T-helper 1 cell treated with Interleukin-12 subunit alpha and Interleukin-12 subunit beta and Interleukin-4 antibody, amounts not matched to agents 30 ng/mL and 1 ng/mL, for 36 hours (primary cell): ENCODE results near the gene FRK. TPM values are rescaled to one million over a fixed set of nuclear protein-coding genes. Genes with fewer than 3 reads are reported as not detected.
"Not testable (repeated sequence)": the region's sequence is repeated elsewhere in the genome, so short reads cannot be mapped to it uniquely, and the experiment has no call there.

Experiments
- intact Hi-C: fragments of 100-400 bp; cut with micrococcal nuclease; formaldehyde crosslinking; loops from one replicate; pipeline ENCODE4 v1.15.1; 2024
- total RNA-seq: library from RNA; stranded (reverse); gene quantifications from 2 replicates; pipeline ENCODE4 v1.2.3, GENCODE V29; 2022

The FRK gene
- total RNA-seq, 1 donor from 2014 or later, result 0.02 TPM

DNA sequence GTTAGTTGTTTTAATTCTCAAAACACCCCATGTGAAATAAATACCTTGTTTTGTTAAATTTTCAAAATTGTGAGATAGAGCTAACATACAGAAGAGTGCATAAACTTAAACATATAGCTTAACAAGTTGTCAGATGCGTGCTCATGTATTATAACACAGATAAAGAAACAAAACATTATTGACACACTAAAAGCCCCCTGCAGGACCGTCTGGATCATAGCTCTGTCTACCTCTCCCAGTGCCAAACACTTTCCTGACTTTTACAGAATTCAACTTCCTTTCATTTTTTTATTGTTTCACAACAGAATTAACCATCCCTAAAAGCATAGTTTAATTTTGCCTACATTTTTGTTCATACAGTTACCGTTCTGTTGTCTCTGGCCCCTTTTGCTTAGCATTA lies 17.8 kb upstream of the FRK start:
- intact Hi-C loops, result no loop called here

DNA sequence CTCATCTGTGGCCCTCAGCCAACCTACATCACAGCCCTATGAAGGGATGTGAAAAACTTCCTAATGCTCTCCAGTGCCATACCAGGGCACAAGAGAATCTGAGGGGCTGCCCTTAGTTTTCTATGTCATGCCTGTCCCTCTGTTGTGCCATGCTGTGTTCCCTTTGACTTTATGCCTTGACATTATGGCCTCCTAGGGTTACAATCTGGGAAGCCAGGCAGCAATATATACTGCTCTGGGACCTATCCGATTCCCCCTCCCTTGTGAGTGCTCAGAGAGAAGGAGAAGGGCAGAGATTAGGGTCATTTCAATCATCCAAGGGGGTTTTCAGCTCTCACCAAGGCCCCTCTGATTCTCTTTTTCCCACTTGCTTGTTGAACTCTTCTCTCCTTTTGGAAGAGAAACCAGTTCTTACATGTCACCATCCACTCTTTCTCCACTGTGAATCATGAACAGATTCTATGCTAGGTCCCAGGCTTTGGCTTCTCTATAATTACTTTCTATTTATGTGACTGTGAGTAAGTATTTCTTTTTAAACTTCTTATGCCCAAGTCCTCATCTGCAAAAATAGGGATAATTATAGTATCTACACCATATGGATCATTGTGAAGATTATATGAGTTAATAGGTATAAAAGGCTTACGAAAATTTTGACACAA lies 14.2 kb upstream of the FRK start:
- intact Hi-C loops, result no loop called here

DNA sequence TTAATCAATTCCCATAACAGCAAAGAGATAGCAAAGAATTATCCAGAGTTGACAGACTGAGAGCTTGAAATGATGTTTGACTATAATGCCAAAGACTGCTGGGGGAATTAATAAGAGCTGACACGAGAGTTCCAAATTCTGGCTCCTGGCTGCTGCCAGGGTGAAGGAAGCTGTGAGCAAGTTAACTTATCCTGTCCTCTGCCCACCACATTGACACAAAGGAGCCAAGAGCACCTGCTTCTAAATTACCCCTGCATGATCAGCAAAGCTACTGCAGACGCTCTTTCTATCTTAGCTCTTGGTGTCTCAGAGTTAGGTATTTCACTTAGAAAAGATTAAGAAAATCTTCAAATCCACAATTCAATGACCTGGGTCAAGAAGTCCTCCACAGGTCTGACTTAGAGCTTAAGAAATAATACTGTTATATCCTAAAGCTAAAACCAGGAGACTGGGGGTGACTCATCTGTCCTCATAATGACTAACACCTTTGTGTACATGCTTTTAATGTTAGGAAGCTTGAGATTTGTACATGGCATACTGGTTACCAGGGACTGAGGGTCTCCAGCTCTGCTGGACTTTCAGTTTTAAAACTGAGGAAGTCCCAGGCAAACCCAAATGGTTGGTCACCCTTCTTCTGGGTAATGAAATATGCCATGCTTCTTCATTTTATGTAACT lies 13.2 kb upstream of the FRK start:
- intact Hi-C loops, result no loop called here

DNA sequence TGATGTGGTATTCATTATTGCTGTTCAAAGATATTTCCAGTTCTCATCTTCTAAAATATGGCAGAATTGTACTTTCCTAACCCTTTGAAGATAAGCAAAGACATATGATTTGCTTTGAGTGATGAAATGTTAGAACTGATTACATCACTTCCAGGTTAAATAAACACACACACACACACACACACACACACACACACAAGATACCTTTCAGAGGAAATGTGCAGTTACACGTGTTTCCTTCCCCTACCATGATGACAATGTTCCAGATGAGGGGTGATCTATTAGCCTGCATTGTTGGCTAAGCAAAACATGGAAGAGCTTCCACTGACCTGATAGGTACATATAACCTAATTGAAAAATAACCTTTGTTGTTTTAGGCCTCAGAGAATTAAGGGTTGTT lies 11.7 kb upstream of the FRK start:
- intact Hi-C loops, result no loop called here

DNA sequence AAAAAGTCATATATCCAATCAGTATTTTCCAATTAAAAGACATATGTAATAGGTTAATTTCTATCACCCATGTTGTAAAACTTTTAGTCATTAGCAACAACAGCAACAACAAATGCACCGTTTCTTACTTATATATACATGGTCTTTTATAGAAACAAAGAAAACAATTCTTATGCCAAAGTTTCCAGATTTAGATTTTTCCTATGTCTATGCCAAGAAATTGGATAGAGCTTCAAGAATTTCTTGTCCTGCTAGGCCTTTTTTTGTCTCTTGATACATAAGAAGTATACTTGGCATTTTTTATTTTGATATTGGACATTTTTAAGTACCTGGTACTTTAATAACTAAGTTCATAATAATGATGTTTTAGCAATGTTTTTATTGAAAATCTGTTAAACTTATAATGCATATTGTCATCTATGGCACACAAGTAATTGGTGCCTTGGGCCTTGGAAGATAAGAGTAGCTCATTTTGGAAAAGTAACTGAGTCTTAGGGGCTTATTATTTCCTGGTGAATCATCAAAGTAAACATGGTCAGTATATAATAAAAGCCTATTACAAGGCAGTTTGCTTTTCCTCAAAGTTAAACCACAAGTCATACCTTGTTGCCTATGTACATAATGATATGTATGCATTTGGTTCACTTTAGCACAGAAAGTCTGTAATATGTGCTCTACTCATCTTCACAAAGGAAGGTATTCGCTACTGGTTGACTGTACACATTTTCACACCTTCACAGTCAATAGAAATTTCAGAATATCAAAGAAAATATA lies 10.1 kb upstream of the FRK start:
- intact Hi-C loops, result no loop called here

DNA sequence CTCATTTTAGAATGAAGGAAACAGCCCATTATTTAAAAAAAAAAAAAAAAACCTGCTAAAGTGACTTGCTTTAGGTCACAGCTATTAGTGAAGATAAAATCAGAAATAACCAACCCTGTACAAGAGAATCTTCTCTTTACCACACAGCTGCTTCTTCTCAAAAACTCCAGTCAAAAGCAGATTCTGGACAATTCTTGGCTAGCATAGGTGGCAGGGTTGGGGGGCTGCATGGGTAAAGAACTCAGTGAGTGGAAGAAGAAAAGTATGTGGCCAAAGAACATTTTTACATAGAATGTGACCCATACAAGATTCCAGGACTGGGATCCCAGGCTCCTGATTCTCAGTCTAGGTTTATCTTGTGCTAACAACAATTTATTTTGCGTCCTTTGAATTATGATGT lies 9.4 kb upstream of the FRK start:
- intact Hi-C loops, result no loop called here

DNA sequence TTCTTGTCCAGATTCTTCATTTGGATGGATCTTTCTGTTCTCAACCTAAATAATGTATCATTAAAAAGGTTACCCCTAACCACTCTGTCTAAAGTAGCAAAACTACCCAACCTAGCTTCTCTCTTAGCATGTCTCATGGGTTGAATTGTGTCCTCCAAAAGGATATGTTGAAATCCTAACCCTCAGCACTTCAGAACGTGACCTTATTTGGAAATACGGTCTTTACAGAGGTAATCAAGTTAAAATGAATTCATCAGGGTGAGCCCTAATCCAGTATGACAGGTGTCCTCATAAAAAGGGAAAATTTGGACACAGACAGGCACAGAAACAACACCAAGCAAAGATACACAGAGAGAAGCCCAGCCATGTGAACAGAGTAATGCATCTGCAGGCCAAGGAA lies 6.1 kb upstream of the FRK start:
- intact Hi-C loops, result no loop called here

DNA sequence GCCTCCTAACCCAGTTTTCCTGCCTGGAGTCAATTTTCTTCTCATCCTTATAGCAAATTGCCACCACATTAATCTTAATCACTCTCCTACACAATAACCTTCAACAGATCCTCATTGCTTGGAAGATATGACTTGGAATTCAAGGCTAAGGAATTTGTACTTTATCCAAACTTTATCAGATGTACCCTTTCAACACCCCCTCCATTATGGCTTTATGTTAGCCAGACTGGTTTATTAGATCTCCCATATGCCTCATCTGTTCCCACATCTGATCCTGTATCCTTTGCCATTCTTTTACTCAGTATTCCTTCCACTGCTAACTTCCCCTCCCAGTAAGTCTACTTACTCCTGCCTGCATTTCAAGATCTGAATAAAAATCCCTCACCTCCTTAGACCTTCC lies 4.0 kb upstream of the FRK start:
- intact Hi-C loops, result no loop called here

DNA sequence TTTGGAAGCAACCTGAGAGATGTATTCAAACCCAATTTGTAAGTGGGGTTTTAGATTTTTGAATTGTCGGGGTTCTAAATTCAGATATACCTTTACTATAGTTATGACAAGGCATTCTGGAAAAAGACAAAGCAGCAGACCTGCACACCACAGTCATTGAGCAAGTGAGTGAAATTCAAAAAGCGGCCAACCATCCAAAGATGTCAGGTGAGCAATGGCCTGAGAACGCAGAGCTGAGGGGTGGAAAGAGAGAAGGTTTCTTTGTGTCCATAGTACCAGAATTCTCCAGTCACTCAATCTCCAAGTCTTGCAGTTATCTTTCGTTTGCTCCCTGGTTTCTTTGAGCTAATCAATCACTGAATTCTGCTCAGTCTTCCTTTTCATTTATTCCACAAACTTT lies 1.8 kb upstream of the FRK start:
- intact Hi-C loops, result no loop called here

DNA sequence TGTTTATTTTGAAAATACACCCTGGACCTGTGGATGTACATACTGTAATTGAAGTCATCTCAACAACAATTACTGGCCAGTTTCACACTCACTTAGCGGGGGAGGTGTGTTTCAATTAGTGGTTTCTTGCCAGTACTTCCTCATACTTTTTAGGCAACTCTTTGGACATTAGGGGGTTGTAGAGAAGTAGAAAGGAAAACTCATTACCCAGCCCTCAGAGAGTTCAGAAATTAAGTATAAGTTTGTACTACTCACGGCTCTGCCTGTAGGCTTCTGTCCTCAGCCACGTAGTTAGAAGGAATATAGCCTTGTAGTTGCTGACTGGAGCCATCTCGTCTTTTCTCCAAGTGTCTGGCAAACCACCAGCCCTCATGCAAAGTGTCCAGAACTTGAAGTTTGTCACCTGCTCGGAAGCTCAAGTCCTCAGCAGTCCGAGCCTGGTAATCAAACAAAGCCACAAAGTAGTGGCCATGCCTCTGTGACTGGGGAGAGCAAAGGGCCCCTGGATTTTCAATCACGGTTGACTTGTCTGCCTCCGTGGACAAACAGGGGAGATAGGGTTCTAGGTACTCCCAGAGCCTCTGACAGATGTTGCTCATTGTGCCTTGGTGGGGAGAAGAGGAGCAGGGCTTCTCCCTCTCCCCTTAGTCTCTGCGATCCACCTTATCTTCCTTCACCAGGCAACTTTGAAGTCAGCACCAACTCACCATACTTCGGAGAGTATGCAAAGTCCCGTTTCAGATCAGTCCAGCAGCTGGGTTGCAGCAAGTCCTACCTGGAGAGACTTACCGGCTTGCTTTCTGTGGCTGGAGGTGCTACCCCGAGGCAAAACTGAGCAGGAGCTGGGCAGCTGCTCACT lies 749 bp downstream of the FRK start:
- intact Hi-C loops, result no loop called here

DNA sequence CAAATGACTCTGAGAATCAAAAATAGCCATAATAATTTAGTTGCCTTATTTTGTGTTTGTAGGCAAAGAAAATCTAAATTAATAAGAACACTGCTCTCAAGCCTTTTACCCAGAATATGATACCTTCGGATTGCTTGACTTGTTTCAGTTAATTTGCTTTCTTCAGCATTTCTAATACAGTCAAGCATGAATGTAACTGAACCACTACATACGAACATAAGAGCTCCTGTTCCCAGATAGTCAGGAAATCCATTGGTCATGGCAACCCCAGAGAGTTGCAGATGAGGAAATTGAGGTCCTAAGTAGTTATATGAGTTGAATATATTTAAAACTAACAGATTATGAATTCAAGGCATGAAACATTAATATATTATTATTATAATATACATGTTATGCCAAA lies 2.9 kb downstream of the FRK start:
- intact Hi-C loops, result no loop called here

DNA sequence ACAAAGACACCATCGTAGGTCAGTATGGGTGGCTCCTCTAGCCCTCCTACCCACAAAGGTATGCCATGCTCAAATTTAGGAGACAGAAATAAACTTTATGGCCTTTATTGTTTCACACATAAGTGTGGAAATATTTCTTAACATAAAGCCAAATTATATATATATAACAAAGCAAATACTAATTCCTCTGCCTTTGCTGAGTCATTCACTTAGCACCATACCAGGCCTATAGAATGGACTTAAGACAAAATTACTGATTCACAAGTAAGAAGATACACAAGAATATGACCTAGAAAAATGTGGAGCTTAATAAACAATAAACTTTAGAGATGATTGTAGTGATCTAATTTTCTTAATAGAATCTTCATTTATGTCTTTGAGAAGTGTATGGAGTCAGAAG lies 5.2 kb downstream of the FRK start:
- intact Hi-C loops, result no loop called here

DNA sequence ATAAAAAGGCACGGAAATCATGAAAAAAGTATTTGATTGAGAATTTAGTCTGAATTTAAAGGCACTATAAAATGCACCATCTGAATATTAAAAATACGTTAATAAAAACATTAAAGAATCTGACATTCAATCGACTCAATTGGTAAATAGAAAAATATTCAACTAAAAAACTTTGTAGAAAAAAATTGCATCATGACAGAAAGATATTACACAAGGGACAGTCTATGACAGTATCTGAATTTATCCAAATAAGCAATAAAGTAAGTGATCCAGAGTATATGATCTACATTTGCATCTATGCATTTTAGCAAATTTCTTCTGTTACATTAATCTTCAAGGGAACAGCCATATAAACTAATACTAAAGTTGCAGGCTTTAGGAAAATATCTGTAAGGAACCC lies 9.4 kb downstream of the FRK start:
- intact Hi-C loops, result no loop called here

DNA sequence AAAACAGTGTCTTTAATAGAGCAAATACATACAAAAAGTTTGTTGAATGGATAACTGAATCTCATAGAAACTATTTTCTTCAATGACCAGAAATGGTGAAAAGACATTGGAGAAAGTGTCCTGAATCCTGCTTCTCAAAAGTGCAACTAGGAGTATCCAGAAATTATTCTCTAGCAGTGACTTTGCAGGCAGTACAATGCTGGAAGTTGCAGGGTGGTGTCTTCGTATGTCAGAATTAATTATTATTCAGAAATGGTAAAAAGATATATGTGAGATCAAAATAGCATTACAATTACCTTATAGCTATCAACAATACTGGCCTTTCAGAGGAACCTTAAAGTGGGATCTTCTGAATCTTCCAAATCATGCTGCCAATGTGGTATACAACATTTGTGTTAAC lies 10.0 kb downstream of the FRK start:
- intact Hi-C loops, result no loop called here

DNA sequence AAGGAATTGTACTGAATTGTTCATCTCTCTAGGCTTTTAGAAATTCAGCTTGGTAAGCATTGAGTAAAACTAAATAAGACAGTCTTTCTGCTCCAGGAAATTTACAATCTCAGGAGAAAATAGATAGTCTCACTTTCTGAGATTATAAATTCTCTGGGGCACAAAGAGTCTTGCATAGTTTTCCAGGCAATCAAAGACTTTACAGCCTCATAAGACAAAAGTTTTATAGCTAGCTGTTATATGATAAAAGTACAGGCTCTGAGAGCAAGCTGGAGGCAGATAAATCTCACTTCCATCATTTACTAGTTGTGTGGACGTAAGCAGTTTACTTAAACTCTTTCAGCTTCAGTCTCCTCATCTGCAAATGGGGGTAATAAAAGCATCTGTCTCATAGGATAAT lies 11.4 kb downstream of the FRK start:
- intact Hi-C loops, result no loop called here

DNA sequence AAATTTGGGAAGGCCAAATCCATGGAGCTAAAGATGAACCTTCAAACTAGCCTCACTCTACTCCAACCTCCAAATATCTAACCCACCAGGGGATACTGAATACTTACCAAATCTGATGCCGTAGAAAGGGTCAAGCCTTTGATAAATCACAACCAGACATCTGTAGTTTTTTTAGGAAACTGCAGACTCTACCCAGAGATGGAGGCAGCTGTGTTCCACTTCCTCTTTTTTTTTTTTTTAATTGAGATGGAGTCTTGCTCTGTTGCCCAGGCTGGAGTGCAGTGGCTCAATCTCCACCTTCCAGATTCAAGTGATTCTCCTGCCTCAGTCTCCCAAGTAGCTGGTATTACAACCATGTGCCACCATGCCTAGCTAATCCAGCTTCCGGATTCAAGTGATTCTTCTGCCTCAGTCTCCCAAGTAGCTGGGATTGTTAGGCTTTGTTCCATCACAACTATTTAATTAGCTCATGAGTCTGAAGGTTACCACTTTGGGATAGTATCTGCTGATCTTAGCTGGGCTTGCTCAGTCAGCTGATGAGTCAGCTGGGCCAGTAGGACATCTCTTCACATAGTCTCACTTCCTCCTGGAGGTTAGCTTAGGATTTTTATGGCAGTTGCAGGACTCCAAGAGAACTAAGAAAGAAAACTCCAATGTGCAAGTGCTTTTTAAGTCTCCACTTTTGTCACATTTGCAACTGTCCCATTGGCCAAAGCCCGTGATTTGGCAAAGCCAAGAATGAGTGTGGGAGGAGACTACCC lies 13.3 kb downstream of the FRK start:
- intact Hi-C loops, result no loop called here

DNA sequence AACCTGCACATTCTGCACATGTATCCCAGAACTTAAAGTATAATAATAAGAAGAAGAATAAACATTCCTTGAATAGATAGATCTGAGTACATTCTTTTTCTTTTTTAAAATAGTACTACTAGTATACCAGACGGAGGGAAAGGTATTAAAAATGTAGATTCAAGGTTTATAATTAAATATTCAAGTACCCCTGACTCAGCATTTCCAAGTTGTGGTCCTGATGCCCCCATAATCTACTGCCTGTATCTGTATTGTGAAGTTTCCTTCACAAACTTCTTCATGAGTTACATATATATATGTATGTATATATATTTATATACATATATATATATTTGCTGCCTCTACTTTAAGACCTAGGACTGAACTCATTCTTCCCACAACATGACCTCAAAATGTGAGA lies 14.0 kb downstream of the FRK start:
- intact Hi-C loops, result no loop called here

DNA sequence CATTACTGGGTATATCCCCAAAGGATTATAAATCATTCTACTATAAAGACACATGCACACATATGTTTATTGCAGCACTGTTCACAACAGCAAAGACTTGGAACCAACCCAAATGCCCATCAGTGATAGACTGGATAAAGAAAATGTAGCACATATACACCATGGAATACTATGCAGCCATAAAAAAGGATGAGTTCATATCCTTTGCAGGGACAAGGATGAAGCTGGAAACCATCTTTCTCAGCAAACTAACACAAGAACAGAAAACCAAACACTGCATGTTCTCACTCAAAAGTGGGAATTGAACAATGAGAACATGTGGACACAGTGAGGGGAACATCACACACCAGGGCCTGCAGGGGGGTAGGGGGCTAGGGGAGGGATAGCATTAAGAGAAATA lies 14.4 kb downstream of the FRK start:
- intact Hi-C loops, result not testable (repeated sequence)

DNA sequence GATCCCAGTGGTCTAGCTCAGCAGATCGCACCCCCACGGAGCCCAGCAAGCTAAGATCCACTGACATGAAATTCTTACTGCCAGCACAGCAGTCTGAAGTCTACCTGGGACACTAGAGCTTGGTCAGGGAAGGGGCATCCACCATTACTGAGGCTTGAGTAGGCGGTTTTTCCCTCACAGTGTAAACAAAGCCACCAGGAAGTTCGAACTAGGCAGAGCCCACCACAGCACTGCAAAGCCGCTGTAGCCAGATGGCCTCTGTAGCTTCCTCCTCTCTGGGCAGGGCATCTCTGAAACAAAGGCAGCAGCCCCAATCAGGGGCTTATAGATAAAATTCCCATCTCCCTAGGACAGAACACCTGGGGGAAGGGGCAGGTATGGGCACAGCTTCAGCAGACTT lies 18.8 kb downstream of the FRK start:
- intact Hi-C loops, result no loop called here

DNA sequence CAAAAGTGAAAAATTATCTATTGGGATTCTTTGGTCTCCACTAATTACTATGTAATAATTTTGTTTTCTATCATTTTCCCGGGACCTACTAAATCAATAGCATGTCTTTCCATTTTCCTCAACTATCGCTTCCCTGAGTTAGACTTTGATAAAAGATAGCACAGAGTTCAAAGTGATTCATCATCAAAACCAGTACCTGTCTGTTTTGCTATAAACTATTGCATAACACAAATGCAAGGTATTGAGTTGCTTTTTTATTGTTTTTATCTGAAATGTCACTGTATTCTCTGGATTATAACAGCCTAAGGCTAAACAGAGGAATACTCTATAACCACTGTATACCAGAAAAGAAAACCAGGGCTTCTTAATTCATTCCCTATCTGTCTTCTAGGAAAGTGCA lies 19.7 kb downstream of the FRK start:
- intact Hi-C loops, result no loop called here

DNA sequence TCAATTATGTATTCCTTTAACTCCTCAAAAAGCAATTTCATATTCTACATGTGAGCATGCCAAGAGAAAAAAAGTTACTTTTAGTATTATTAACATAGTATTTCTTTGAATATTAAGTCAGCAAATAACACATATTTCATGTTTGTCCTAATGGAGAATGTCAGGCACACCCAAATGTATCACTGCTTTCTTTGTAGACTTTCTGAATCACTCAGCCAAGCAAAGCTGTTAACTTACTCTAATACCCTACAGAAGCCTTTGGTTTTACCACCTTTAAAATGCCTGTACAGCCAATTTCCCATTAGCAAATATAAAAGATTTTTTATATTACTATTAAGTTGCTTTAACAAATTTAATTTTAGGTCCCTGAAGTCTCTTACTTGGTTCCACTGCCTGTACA lies 23.8 kb downstream of the FRK start:
- intact Hi-C loops, result no loop called here
